Neural cell (in vitro differentiated cells): Measurements from ENCODE around the gene ACTR10. TPM values are rescaled to one million over a fixed set of nuclear protein-coding genes. Genes with fewer than 3 reads are reported as not detected.
A peak's percentile ranks its signal among the peaks of the same experiment; 100 is the strongest.

Experiments used
- H2AFZ ChIP-seq: fragments of 200-600, 300-800 bp; sonication (generic), shearing (Covaris generic); 2 replicates; pipeline ENCODE4 v1.6.0; 2014; ENCODE audit warnings: low read depth, mild to moderate bottlenecking, antibody characterized with exemption, low read length, moderate library complexity
- H3F3A ChIP-seq: fragments of 200-600 bp; shearing (Covaris generic); 2 replicates; pipeline ENCODE4 v1.6.1; 2016; ENCODE audit warnings: mild to moderate bottlenecking, moderate library complexity, mixed read lengths, antibody characterized with exemption, low read length; ENCODE audit not compliant: insufficient read depth, poor library complexity, severe bottlenecking
- H3K27ac ChIP-seq: fragments of 200-600, 300-800 bp; sonication (generic), shearing (Covaris generic); 2 replicates; pipeline ENCODE4 v1.5.1; 2014; ENCODE audit warnings: mild to moderate bottlenecking, low read length, moderate library complexity
- H3K27me3 ChIP-seq: fragments of 300-800, 200-600 bp; sonication (generic), shearing (Covaris generic); 2 replicates; pipeline ENCODE4 v1.6.0; 2014; ENCODE audit warnings: mild to moderate bottlenecking, low read depth, low read length, moderate library complexity; ENCODE audit not compliant: insufficient read depth
- H3K36me3 ChIP-seq: fragments of 300-800, 200-600 bp; sonication (generic), shearing (Covaris generic); 2 replicates; pipeline ENCODE4 v1.5.1; 2014; ENCODE audit warnings: mild to moderate bottlenecking, antibody characterized with exemption, low read length, moderate library complexity; ENCODE audit not compliant: insufficient read depth
- H3K4me2 ChIP-seq: fragments of 300-800, 200-600 bp; sonication (generic), shearing (Covaris generic); 2 replicates; pipeline ENCODE4 v1.6.0; 2014; ENCODE audit warnings: mild to moderate bottlenecking, low read length
- H3K4me3 ChIP-seq: fragments of 300-800, 200-600 bp; sonication (generic), shearing (Covaris generic); 2 replicates; pipeline ENCODE4 v1.5.1; 2014; ENCODE audit warnings: mild to moderate bottlenecking, low read length, moderate library complexity
- H3K79me2 ChIP-seq: fragments of 200-600 bp; shearing (Covaris generic); replicated peaks from 2 replicates; pipeline ENCODE4 v1.6.0; 2014; ENCODE audit warnings: mild to moderate bottlenecking, low read length, moderate library complexity; ENCODE audit not compliant: insufficient read depth
- H3K9ac ChIP-seq: fragments of 300-800, 200-600 bp; sonication (generic), shearing (Covaris generic); 2 replicates; pipeline ENCODE4 v1.6.1; 2016; ENCODE audit warnings: mild to moderate bottlenecking, low read length, mixed read lengths
- H3K9me2 ChIP-seq: fragments of 200-600 bp; shearing (Covaris generic); 2 replicates; pipeline ENCODE4 v1.6.1; 2016; ENCODE audit warnings: mild to moderate bottlenecking, low read length, mixed read lengths; ENCODE audit not compliant: insufficient read depth
- H3K9me3 ChIP-seq: fragments of 200-600, 300-800 bp; sonication (generic), shearing (Covaris generic); 2 replicates; pipeline ENCODE4 v1.6.1; 2016; ENCODE audit warnings: mild to moderate bottlenecking, mixed run types, low read length, moderate library complexity, mixed read lengths
- H4K20me1 ChIP-seq: fragments of 200-600 bp; shearing (Covaris generic); 2 replicates; pipeline ENCODE4 v1.6.1; 2016; ENCODE audit warnings: mild to moderate bottlenecking, mixed run types; ENCODE audit not compliant: insufficient read depth
- CTCF ChIP-seq: fragments of 450-650 bp; IDR thresholded peaks from 2 replicates; pipeline ENCODE4 v1.5.1; 2014; ENCODE audit warnings: antibody characterized with exemption, mild to moderate bottlenecking, moderate library complexity; ENCODE audit not compliant: poor library complexity, severe bottlenecking
- EP300 ChIP-seq: fragments of 450-650 bp; conservative IDR thresholded peaks from 2 replicates; pipeline ENCODE4 v1.6.1; 2014; ENCODE audit warnings: antibody characterized with exemption, mild to moderate bottlenecking, moderate library complexity; ENCODE audit not compliant: poor library complexity, severe bottlenecking
- EZH2 ChIP-seq: fragments of 200-600, 300-800 bp; shearing (Covaris generic), sonication (generic); IDR thresholded peaks from 2 replicates; pipeline ENCODE4 v1.6.1; 2014; ENCODE audit warnings: antibody characterized with exemption, low read length, borderline replicate concordance, mild to moderate bottlenecking; ENCODE audit not compliant: insufficient read depth, poor library complexity, severe bottlenecking
- MXI1 ChIP-seq: fragments of 450-650 bp; conservative IDR thresholded peaks from 2 replicates; pipeline ENCODE4 v1.6.1; 2014; ENCODE audit warnings: antibody characterized with exemption, mild to moderate bottlenecking; ENCODE audit not compliant: poor library complexity, severe bottlenecking
- POLR2AphosphoS5 ChIP-seq: IDR thresholded peaks from 2 replicates; pipeline ENCODE4 v1.6.1; 2012
- RAD21 ChIP-seq: fragments of 450-650 bp; conservative IDR thresholded peaks from 2 replicates; pipeline ENCODE4 v1.6.1; 2014; ENCODE audit warnings: antibody characterized with exemption, mild to moderate bottlenecking, moderate library complexity
- SMC3 ChIP-seq: fragments of 450-650 bp; conservative IDR thresholded peaks from 2 replicates; pipeline ENCODE4 v1.6.1; 2014; ENCODE audit warnings: antibody characterized with exemption, mild to moderate bottlenecking, moderate library complexity; ENCODE audit not compliant: poor library complexity
- TAF1 ChIP-seq: IDR thresholded peaks from 2 replicates; pipeline ENCODE4 v1.6.1; 2012; ENCODE audit warnings: low read depth
- polyA plus RNA-seq: library from polyadenylated mRNA; depleted of rRNA; stranded (reverse); fragments of >200 nt; gene quantifications from 2 replicates; pipeline ENCODE4 v1.2.3, GENCODE V29; 2014
- TF ChIP-seq, protein P1 (sequence below): IDR thresholded peaks from 2 replicates; pipeline ENCODE4 v1.6.1; 2012; ENCODE audit warnings: borderline replicate concordance

Gene ACTR10
- polyA plus RNA-seq, 1 donor from 2014 or later, result 401 TPM

- H3K9me3 ChIP-seq, result no peaks in the 10 kb centered on the region
- H3K27ac ChIP-seq, result peak overlapping the region; percentile 65
- TF ChIP-seq CTCF, result no peak
- no peak for TF ChIP-seq RAD21
- TF ChIP-seq, protein P1, sequence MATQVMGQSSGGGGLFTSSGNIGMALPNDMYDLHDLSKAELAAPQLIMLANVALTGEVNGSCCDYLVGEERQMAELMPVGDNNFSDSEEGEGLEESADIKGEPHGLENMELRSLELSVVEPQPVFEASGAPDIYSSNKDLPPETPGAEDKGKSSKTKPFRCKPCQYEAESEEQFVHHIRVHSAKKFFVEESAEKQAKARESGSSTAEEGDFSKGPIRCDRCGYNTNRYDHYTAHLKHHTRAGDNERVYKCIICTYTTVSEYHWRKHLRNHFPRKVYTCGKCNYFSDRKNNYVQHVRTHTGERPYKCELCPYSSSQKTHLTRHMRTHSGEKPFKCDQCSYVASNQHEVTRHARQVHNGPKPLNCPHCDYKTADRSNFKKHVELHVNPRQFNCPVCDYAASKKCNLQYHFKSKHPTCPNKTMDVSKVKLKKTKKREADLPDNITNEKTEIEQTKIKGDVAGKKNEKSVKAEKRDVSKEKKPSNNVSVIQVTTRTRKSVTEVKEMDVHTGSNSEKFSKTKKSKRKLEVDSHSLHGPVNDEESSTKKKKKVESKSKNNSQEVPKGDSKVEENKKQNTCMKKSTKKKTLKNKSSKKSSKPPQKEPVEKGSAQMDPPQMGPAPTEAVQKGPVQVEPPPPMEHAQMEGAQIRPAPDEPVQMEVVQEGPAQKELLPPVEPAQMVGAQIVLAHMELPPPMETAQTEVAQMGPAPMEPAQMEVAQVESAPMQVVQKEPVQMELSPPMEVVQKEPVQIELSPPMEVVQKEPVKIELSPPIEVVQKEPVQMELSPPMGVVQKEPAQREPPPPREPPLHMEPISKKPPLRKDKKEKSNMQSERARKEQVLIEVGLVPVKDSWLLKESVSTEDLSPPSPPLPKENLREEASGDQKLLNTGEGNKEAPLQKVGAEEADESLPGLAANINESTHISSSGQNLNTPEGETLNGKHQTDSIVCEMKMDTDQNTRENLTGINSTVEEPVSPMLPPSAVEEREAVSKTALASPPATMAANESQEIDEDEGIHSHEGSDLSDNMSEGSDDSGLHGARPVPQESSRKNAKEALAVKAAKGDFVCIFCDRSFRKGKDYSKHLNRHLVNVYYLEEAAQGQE, result peak; percentile 65
- no peak for TF ChIP-seq MXI1
- TF ChIP-seq SMC3, result no peak
- TF ChIP-seq EZH2, result no peak
- TF ChIP-seq EP300, result no peak
- TF ChIP-seq POLR2AphosphoS5, result no peak
- TF ChIP-seq TAF1, result peak; percentile 1
- H3K27me3 ChIP-seq, result no peaks in the 10 kb centered on the region
- peaks cover 8% of the 10 kb centered on the region for H3F3A ChIP-seq
- no peaks in the 10 kb centered on the region for H3K36me3 ChIP-seq
- H3K4me2 ChIP-seq, result peak overlapping the region; percentile 51
- H4K20me1 ChIP-seq, result no peaks in the 10 kb centered on the region
- no peaks in the 10 kb centered on the region for H3K9me2 ChIP-seq
- peak overlapping the region; percentile 87 for H3K9ac ChIP-seq
- peak overlapping the region; percentile 34 for H2AFZ ChIP-seq
- H3K4me3 ChIP-seq, result peak overlapping the region; percentile 76
- H3K79me2 ChIP-seq, result peaks cover 36% of the 10 kb centered on the region
These were observed 48.6 kb upstream of the ACTR10 start for GRCh38 chr14:58151133-58152013.

DNA sequence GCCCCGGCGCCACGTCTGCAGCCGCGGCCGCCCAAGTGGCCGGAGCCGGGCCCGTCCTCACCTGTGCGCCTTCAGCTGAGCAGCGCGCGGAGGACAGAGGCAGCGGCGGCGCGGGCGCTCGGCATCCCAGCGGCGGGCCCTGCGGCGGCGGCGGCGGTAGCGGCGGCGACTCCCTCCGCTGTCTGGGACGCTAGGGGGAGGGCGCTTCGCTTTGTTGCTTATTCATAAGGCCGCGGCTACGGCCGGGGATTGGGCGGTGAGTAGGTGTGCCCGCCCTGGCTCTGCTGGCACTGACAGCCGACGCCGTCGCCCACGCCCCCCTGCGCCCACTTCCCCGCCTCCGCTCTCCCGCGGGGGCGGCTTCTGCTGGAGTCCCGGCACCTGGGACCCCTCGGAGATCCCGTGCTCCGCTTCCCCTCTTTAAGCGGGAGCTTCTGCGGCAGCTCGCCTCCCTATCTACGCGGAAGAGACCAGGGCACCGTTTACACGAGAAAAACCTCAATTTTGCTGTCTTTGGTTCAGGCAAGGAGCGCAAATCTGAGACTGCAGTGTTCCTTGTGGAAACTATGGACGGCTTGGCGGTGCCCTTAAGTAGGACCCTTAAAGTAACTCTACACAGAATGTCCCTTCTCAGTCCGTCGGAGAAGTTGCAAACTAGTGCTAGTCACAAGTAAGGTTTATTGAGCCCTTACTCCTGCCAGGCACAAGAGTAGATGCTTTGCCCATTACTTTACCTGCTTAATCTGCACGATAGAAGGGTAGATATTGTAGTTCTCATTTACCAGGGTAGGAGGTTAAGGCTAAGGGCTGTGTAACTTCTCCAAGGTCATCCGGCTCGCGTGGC, 47.7 kb upstream of the ACTR10 start, which contains the start of gene ARMH4:
ARMH4 (minus strand) TSS at position 200 of the 844 bp plus-strand sequence. CDS start 12,855 bp downstream, outside the sequence.
- peak within 1 kb of the TSS; percentile 76 for H3K4me3 ChIP-seq
- H3K79me2 ChIP-seq, result peaks cover 36% of the 10 kb centered on the region
- peaks cover 4% of the 10 kb centered on the region for H3F3A ChIP-seq
- H3K36me3 ChIP-seq, result no peaks in the 10 kb centered on the region
- peak within 1 kb of the TSS; percentile 87 for H3K9ac ChIP-seq
- no peaks in the 10 kb centered on the region for H3K9me3 ChIP-seq
- TF ChIP-seq EP300 (peak; percentile 44), POLR2AphosphoS5 (peak; percentile 76), MXI1 (peak; percentile 72), CTCF (peak; percentile 45), RAD21 (peak; percentile 31), EZH2 (no peak), SMC3 (peak; percentile 34), TAF1 (peak; percentile 51)
- TF ChIP-seq, protein P1, result peak; percentile 44
- no peaks in the 10 kb centered on the region for H4K20me1 ChIP-seq
- peak within 1 kb of the TSS; percentile 46 for H2AFZ ChIP-seq
- H3K4me2 ChIP-seq, result peak within 1 kb of the TSS; percentile 79
- H3K27ac ChIP-seq, result peak within 1 kb of the TSS; percentile 65
- no peaks in the 10 kb centered on the region for H3K27me3 ChIP-seq
- no peaks in the 10 kb centered on the region for H3K9me2 ChIP-seq
